GM10248 (cell line): ENCODE measurements around the gene PHGDH.
A peak's percentile ranks its signal among the peaks of the same experiment; 100 is the strongest.
"Not testable (repeated sequence)": the region's sequence is repeated elsewhere in the genome, so short reads cannot be mapped to it uniquely, and the experiment has no call there.

Source experiments
- CTCF ChIA-PET: fragments of 300-600 bp; sonication (Branson Sonifier 250); formaldehyde crosslinking; extraction: SDS; loops from one replicate; lab custom pipeline; 2021; ENCODE audit warnings: antibody characterized with exemption; lab: Yijun Ruan, JAX
- POLR2A ChIA-PET: fragments of 350-650 bp; sonication (Branson Sonifier 250); formaldehyde crosslinking; extraction: SDS; loops from one replicate; lab custom pipeline; 2020; ENCODE audit warnings: antibody characterized with exemption; lab: Yijun Ruan, JAX
- DNase-seq: peaks from one replicate; pipeline ENCODE4 v3.0.0; 2012; ENCODE audit errors: extremely low spot score
- CTCF ChIP-seq: IDR thresholded peaks from 2 replicates; pipeline ENCODE4 v1.5.1; 2012; ENCODE audit warnings: mild to moderate bottlenecking, low read depth; ENCODE audit errors: extremely low read depth, missing control alignments, control extremely low read depth

PHGDH gene

GRCh38 chr1:119703666-119704450, 7.9 kb upstream of the PHGDH start:
- ChIA-PET POLR2A (no interaction called here), CTCF (interaction anchor here (2.1 kb wide), 1 partner anchor 39 kb away, joined by 6 read pairs; no protein-coding TSS in a partner anchor)
- no peak for DNase-seq
- no peak for TF ChIP-seq CTCF

GRCh38 chr1:119706599-119706998, 5.1 kb upstream of the PHGDH start:
- POLR2A ChIA-PET, DNase-seq, CTCF ChIA-PET: not testable (repeated sequence)

GRCh38 chr1:119711356-119711803, 354 bp upstream of the PHGDH start:
- CTCF ChIA-PET, result interaction anchor here (2.1 kb wide), 1 partner anchor 36 kb away, joined by 12 read pairs; no protein-coding TSS in a partner anchor

GRCh38 chr1:119712342-119713038, 756 bp downstream of the PHGDH start:
- no peak for TF ChIP-seq CTCF
- CTCF ChIA-PET, result interaction anchor here (2.1 kb wide), 1 partner anchor 38 kb away, joined by 12 read pairs; no protein-coding TSS in a partner anchor
- peak; percentile 39 for DNase-seq
- POLR2A ChIA-PET, result no interaction called here

More at GRCh38 chr1:119711356-119711803, 354 bp upstream of the PHGDH start:
- POLR2A ChIA-PET, DNase-seq: not testable (repeated sequence)

GRCh38 chr1:119713039-119713748, 1.5 kb downstream of the PHGDH start:
- TF ChIP-seq CTCF, result no peak
- CTCF ChIA-PET, result interaction anchor here (0.9 kb wide), 1 partner anchor 102 kb away, joined by 3 read pairs; no protein-coding TSS in a partner anchor
- POLR2A ChIA-PET, result no interaction called here
- DNase-seq, result no peak

- no peak for DNase-seq
- ChIA-PET CTCF (interaction anchor here (0.9 kb wide), 1 partner anchor 103 kb away, joined by 3 read pairs; no protein-coding TSS in a partner anchor), POLR2A (no interaction called here)
- TF ChIP-seq CTCF, result no peak
Measured at GRCh38 chr1:119713749-119714456, 2.2 kb downstream of the PHGDH start.

- DNase-seq, result no peak
- CTCF ChIA-PET, result no interaction called here
- no peak for TF ChIP-seq CTCF
- POLR2A ChIA-PET, result no interaction called here
Measured at GRCh38 chr1:119714583-119714982, 2.8 kb downstream of the PHGDH start.
